Erythroblast (primary cell): ENCODE measurements around the gene URB2.

ENCODE experiments used
- GATA1 ChIP-seq: IDR thresholded peaks from 2 replicates; pipeline ENCODE4 v1.6.1; 2011; ENCODE audit warnings: low read depth, mild to moderate bottlenecking, control low read depth, low read length, moderate library complexity
- POLR2A ChIP-seq: IDR thresholded peaks from 2 replicates; pipeline ENCODE4 v1.6.1; 2011; ENCODE audit warnings: mild to moderate bottlenecking, low read length

GRCh38 chr1:229613938-229614337, 12.1 kb upstream of the URB2 start:
- TF ChIP-seq POLR2A, result no peak
- TF ChIP-seq GATA1, result no peak
